ENCODE data around the gene ARFIP1.

Gene ARFIP1

GRCh38 chr4:152938237-152938947 lies 158.6 kb downstream of the ARFIP1 start:
- no peak for DNase-seq (ENCODE audit: low read depth in 2 of 2)

DNA sequence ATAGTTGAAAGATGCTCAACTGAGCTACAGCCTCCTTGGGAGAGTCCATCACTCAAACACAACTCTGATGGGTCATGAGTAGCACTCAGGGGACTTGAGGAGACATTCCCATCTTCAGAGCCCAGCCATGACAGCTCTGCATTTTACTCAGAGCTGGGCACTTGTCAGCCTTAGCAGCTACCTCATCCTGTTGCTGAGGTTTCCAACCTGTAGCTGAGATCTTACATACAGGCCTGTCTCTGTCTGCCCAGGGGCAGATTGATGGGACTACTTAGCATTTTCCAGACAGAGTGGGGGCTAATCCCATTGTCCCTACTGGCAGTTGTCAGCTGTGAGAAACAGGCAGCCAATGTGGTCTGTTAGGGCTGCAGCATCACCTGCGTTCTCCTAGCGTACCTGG lies 159.9 kb downstream of the ARFIP1 start:
- no peak for DNase-seq (ENCODE audit: low read depth in 2 of 2)

DNA sequence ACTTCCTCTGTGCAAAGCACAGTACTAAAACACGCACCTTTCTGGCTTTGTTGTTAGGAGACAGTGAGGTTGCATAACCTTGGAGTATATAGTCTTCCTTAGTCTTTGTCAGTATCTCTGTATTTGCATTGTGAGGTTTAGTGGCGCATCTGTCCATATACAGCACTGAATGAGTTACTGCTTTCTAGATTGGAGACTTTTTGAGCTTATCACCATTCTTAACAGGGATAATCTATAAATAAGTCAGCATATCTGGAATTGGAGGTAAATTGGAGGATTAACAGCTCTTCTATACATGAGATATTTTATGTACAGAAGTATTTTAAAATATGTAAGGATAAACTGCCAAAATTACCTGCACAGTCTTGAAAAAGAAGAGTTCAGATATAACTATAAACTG lies 160.7 kb downstream of the ARFIP1 start:
- no peak for DNase-seq (ENCODE audit: low read depth in 2 of 2)

- DNase-seq (ENCODE audit: low read depth in 2 of 2) = no peak
Observed at GRCh38 chr4:152941411-152941810, 161.7 kb downstream of the ARFIP1 start.

GRCh38 chr4:152942346-152942745 lies 162.6 kb downstream of the ARFIP1 start:
- no peak for DNase-seq (ENCODE audit: low read depth in 2 of 2)

GRCh38 chr4:152943672-152944071 lies 163.9 kb downstream of the ARFIP1 start:
- DNase-seq (ENCODE audit: low read depth in 2 of 2) = no peak

GRCh38 chr4:152944666-152945320 lies 165.0 kb downstream of the ARFIP1 start:
- DNase-seq (ENCODE audit: low read depth in 2 of 2) = no peak

DNA sequence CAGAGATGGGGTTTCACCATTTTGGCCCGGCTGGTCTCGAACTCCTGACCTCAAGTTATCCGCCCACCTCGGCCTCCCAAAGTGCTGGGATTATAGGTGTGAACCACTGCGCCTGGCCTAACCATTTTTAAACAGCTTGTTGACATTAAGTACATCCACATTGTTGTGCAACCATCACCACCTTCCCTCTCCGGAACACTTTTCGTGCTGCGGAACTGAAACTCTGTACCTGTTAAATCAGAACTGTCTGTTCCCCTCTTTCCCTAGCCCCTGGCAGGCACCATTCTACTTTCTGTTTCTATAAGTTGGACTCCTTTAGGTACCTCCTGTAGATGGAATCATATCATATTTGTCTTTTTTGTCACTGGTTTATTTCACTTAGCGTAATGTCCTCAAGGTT lies 165.9 kb downstream of the ARFIP1 start:
- no peak for DNase-seq (ENCODE audit: low read depth in 2 of 2)

DNA sequence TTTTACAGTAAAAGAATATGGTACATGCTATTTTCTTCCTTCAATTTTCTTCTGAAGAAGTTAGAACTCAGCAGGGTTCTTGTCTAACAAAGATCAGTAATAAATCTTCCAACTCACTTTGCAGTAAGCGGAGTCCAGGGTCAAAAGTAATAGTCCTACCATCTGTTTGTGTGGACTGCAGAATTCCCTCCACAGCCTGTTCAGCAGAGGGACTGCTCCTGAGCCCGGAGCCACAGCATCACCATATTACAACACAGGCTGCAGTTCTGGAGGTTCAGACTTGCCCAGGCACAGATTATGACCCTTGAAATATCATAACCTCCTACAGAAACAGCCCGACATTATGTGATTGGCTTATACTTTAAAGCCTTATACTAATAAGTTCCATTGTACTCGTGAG lies 166.7 kb downstream of the ARFIP1 start:
- DNase-seq (ENCODE audit: low read depth in 2 of 2) = no peak

GRCh38 chr4:152947311-152947710 lies 167.6 kb downstream of the ARFIP1 start:
- DNase-seq (ENCODE audit: low read depth in 2 of 2) = no peak

- no peak for DNase-seq (ENCODE audit: low read depth in 2 of 2)
Observed at GRCh38 chr4:152949930-152950329, 170.2 kb downstream of the ARFIP1 start.

GRCh38 chr4:152950402-152951274 lies 170.9 kb downstream of the ARFIP1 start:
- no peak for DNase-seq (ENCODE audit: low read depth in 2 of 2)

DNA sequence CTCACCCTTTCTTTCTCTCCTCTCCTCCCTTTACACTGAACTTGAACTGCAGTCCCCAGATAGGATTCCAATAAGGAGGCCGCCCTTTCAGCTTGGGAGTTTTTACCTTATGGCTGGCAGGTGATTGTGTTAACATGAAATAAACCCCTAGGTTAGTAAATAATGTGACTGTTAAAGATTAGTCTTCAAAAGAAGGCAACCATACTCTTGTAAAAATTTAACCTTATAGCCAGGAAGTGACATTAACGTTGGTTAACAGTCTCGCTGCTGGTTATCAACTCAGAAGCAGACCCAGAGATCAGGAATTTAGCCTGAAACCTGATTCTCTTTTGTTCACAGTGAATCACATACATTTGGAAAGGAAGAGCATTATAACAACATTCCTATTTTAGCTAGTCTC lies 171.6 kb downstream of the ARFIP1 start:
- no peak for DNase-seq (ENCODE audit: low read depth in 2 of 2)

DNA sequence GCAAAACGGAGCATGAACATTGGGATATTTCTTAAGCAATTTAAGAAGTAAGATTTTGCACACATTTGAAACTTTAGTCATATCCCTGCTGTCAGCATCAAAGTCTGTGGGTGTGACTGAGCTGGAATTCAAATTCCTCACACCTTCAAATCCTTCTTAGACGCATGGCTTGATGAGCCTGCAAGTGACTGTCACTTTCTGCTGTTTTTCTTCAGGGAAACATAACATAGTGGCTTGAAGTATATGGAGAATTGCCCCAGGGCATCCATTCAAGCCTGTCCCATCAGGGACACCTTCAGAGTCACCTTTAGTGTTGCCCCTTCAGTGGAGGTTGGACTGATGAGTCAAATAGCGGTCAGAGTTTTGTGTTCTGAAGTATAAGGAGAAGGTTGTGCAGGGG lies 173.8 kb downstream of the ARFIP1 start:
- no peak for DNase-seq (ENCODE audit: low read depth in 2 of 2)

DNA sequence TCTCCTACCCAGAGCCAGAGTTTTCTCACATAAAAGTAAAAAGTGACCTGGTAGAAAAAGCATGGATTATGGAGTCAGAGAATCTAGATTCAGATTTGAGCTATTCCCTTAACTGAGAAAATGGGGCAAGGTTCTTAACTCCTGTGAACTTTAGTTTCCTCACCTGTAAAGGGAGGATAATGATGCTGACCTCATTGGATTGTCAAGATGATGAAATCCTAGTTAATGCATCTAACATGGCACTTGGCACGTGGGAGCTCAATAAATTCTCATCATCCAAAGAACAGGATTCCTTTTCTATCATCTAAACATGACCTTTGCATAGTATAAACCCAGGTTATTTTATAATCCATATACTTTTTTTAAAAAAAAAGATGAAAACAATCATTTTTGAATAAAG lies 175.0 kb downstream of the ARFIP1 start:
- no peak for DNase-seq (ENCODE audit: low read depth in 2 of 2)

DNA sequence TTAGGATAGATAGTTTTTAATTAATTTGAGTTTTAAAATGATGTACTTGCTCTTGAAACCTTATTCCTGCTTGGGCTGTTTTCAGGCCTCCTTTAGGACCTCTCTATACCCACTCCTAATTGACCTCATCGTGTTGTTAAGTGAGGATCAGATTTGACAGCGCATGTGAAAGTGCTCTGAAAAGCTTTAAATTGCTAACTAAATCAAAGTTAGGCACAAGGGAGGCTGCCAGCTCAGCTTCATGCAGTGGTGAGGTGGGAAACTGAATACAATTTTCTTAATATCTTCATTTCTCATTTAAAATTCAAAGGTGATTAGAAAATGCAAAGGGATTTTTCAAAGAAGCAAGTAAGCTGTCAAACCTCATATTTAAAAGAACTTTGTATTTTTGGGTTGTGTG lies 176.4 kb downstream of the ARFIP1 start:
- DNase-seq (ENCODE audit: low read depth in 2 of 2) = no peak

- DNase-seq (ENCODE audit: low read depth in 2 of 2) = no peak
Observed at GRCh38 chr4:152956650-152957436, 177.1 kb downstream of the ARFIP1 start.

DNA sequence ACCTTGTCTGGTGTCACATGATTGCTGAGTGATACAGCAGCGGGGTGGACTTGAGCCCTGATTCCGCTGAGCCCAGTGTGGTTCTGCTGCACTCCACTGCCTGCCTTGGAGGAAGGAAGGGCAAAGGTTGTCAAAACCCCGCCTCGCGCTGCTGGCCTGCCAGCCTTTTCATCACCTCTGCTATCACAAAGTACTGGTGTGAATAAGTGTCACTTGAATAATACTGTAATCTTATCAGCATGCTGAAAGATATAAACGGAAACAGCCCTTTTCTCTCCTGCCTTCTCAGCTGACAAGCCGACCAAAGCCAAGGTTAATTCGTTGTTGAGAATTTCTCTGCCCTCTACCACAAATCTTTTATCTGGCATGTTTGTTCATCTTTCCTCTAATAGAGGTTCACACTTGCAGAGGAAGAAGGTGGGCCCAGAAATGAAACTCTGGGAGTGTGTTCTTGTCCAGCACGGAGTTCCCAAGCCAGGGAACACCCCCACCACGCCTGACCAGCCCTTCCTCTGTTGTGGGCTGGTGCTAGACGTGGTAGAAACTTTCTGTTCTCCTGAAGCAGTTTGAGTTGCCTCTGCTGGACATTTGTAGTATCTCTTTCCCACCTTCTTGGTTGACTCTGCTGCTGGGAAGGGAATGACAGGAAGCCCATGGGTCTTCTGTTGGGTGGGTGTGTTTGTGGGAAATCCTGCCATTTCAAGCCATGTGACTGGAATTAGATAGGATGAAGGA lies 177.8 kb downstream of the ARFIP1 start:
- no peak for DNase-seq (ENCODE audit: low read depth in 2 of 2)

DNA sequence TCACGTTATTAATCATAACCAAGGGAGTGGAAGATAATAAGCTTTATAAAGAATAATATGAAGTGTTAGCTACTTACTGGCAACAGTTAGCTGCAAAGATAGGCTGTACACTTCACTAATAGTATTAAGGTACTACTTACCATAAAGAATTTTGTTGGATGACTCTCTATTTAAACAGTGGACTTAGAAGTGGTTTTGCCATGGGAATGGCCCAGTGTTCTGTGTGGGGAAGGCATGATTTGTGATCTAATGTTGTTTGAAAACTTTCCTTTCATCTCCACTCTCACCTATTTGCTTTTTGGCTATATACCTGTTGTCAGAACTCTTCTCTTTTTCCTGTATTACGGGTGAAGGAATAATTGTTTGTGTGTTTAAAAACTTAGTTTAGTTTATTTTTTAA lies 179.3 kb downstream of the ARFIP1 start:
- no peak for DNase-seq (ENCODE audit: low read depth in 2 of 2)

DNA sequence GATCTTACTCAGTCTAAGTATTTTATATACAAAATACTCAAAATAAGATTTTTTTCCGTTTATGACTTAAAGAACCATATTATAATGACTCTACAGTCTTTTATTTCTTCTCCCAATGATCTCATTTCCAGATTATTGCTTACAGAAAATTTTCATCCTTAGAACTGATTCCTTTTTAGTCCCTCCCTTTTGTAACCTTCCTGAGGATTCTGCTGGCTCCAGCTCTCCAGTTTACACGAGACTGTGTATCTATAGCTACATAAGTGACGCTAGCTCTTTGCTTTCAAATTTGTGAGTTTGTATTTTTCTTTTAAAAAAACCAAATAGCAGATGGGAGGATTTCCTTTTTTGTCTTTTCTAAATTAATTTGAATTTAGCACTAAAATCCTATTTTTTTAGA lies 180.3 kb downstream of the ARFIP1 start:
- DNase-seq (ENCODE audit: low read depth in 2 of 2) = no peak

All from stimulated activated CD8-positive, alpha-beta memory T cell treated with anti-CD3 and anti-CD28 coated beads, Interleukin-15, amount 100 ng/mL, for 4 hours (primary cell).